HEK293T (cell line): ENCODE measurements around the gene NDE1.

Source experiments
- ARNT ChIP-seq: fragments of 450-650 bp; IDR thresholded peaks from 2 replicates; pipeline ENCODE4 v1.6.1; 2017; ENCODE audit warnings: mild to moderate bottlenecking
- BHLHE40 ChIP-seq: fragments of 450-650 bp; IDR thresholded peaks from 2 replicates; pipeline ENCODE4 v1.6.1; 2016; ENCODE audit warnings: mild to moderate bottlenecking, moderate library complexity, borderline replicate concordance
- CTBP1 ChIP-seq: fragments of 450-650 bp; IDR thresholded peaks from 2 replicates; pipeline ENCODE4 v1.6.1; 2016; ENCODE audit warnings: borderline replicate concordance
- ELF4 ChIP-seq: fragments of 450-650 bp; IDR thresholded peaks from 2 replicates; pipeline ENCODE4 v1.6.1; 2017; ENCODE audit warnings: antibody characterized with exemption
- FOXA1 ChIP-seq: fragments of 450-650 bp; IDR thresholded peaks from 2 replicates; pipeline ENCODE4 v1.6.1; 2016; ENCODE audit warnings: mild to moderate bottlenecking
- FOXK2 ChIP-seq: fragments of 450-650 bp; IDR thresholded peaks from 2 replicates; pipeline ENCODE4 v1.6.1; 2016; ENCODE audit warnings: mild to moderate bottlenecking
- FOXM1 ChIP-seq: fragments of 450-650 bp; IDR thresholded peaks from 2 replicates; pipeline ENCODE4 v1.6.1; 2017; ENCODE audit warnings: mild to moderate bottlenecking, borderline replicate concordance
- HDGF ChIP-seq: fragments of 450-650 bp; IDR thresholded peaks from 2 replicates; pipeline ENCODE4 v1.6.1; 2017; ENCODE audit warnings: antibody characterized with exemption, borderline replicate concordance
- LEF1 ChIP-seq: fragments of 450-650 bp; IDR thresholded peaks from 2 replicates; pipeline ENCODE4 v1.6.1; 2017; ENCODE audit warnings: mild to moderate bottlenecking, borderline replicate concordance
- NFRKB ChIP-seq: fragments of 450-650 bp; IDR thresholded peaks from 2 replicates; pipeline ENCODE4 v1.6.1; 2016; ENCODE audit warnings: mild to moderate bottlenecking, moderate library complexity
- SP1 ChIP-seq: fragments of 450-650 bp; IDR thresholded peaks from 2 replicates; pipeline ENCODE4 v1.6.1; 2017
- SUZ12 ChIP-seq: fragments of 450-650 bp; IDR thresholded peaks from 2 replicates; pipeline ENCODE4 v1.6.1; 2016; ENCODE audit warnings: mild to moderate bottlenecking
- TARDBP ChIP-seq: fragments of 450-650 bp; IDR thresholded peaks from 2 replicates; pipeline ENCODE4 v1.6.1; 2016
- ZNF384 ChIP-seq: fragments of 450-650 bp; IDR thresholded peaks from 2 replicates; pipeline ENCODE4 v1.6.1; 2016

DNA sequence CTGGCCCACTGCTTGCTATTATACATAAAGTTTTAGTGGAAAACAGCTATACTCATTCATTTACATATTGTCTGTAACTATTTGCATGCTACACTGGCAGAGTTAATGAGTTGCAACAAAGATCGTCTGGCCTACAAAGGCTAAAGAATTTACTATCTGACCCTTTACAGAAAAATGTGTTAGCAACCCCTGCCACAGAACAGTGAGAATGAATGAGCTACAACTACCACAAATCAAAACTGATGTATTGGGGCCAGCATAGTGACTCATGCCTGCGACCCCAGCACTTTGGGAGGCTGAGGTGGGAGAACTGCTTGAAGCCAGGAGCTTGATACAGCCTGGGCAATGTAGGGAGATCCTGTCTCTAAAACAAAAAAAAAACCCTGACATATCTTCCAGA lies 114.1 kb downstream of the NDE1 start:
- no peak for TF ChIP-seq FOXK2
- no peak for TF ChIP-seq FOXA1
- TF ChIP-seq HDGF: no peak
- no peak for TF ChIP-seq FOXM1
- TF ChIP-seq TARDBP: no peak
- TF ChIP-seq CTBP1: no peak
- no peak for TF ChIP-seq ARNT
- no peak for TF ChIP-seq LEF1
- no peak for TF ChIP-seq BHLHE40
- TF ChIP-seq NFRKB: no peak
- TF ChIP-seq SUZ12: no peak
- no peak for TF ChIP-seq ELF4
- TF ChIP-seq ZNF384: no peak
- no peak for TF ChIP-seq SP1
